SJSA1 (cell line): Measurements from ENCODE around the gene SUN1. TPM values are rescaled to one million over a fixed set of nuclear protein-coding genes. Genes with fewer than 3 reads are reported as not detected.
"Not testable (repeated sequence)": the region's sequence is repeated elsewhere in the genome, so short reads cannot be mapped to it uniquely, and the experiment has no call there.

Source experiments
- DNase-seq, 2 experiments: peaks; one replicate each; pipeline ENCODE4 v3.0.0-alpha.2; 2015 to 2020; ENCODE audit warnings: low spot score in 2 of 2, low read depth in 1 of 2
- H3K27ac ChIP-seq: fragments of 250-450 bp; sonication (Bioruptor Pico); 2 replicates; pipeline ENCODE4 v1.5.1; 2020; ENCODE audit warnings: mild to moderate bottlenecking, moderate library complexity
- H3K27me3 ChIP-seq: fragments of 250-450 bp; sonication (Bioruptor Pico); replicated peaks from 2 replicates; pipeline ENCODE4 v1.5.1; 2020; ENCODE audit warnings: mild to moderate bottlenecking, moderate library complexity
- H3K36me3 ChIP-seq: fragments of 250-450 bp; sonication (Bioruptor Pico); 2 replicates; pipeline ENCODE4 v1.5.1; 2020; ENCODE audit warnings: mild to moderate bottlenecking
- H3K4me1 ChIP-seq: fragments of 250-450 bp; sonication (Bioruptor Pico); replicated peaks from 2 replicates; pipeline ENCODE4 v1.6.1; 2021; ENCODE audit warnings: mild to moderate bottlenecking
- H3K4me3 ChIP-seq: fragments of 250-450 bp; sonication (Bioruptor Pico); 2 replicates; pipeline ENCODE4 v1.5.1; 2020; ENCODE audit warnings: mild to moderate bottlenecking
- H3K9me3 ChIP-seq: fragments of 250-450 bp; sonication (Bioruptor Pico); replicated peaks from 2 replicates; pipeline ENCODE4 v1.5.1; 2020; ENCODE audit warnings: mild to moderate bottlenecking
- total RNA-seq: library from RNA; depleted of rRNA; stranded (reverse); fragments of >200 nt; shearing (Covaris generic); gene quantifications from 2 replicates; pipeline ENCODE4 v1.2.3, GENCODE V29; 2014; rRNA removed

SUN1 gene
- total RNA-seq, 1 experiment from 2014 or later, result 115 TPM

DNA sequence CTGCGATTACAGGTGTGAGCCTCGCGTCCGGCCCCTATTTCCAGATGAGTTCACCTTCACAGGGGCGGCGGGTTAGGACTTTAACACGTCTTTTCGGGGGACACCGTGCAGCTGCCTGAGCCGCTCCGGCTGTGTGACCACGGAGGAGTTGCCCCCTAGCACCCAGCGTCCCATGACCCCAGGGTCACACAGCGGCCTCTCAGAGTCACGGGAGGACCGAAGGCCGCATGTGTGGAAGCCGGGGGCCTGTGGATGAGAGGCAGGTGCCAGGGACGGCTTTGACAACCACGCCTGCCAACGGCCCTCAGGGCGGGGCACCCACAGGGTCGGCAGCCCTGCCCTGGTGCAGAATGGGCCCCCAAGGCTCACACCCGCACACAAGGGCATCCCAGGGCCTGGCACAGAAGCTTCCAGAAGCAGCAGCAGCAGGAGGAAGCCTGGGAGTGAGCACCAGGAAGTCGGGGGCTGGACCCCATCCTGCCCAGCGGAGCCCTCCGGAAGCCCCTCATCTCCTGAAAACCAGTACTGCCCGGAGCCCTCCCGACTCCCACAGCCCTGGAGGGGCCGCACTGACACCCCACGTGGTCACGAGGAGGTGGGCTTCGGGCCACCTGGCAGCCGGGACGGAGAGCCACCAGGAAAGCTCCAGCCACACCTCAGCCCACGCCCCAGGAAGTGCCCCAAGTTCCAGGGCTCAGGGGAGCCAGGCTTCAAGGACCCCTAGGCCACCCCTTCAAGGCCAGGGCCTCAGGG lies 89.5 kb downstream of the SUN1 start:
- H3K9me3 ChIP-seq, result no peaks in the 10 kb centered on the region
- peaks cover 9% of the 10 kb centered on the region for H3K4me1 ChIP-seq
- H3K36me3 ChIP-seq, result no peaks in the 10 kb centered on the region
- 0 out of 2 replicates have a peak, but pooled peaks cover 3% of the 10 kb centered on the region for H3K27me3 ChIP-seq
- H3K27ac ChIP-seq, result no peak overlapping the region
- no peak overlapping the region for H3K4me3 ChIP-seq
- peak in 1 of 2 experiments; percentile 43 for DNase-seq

DNA sequence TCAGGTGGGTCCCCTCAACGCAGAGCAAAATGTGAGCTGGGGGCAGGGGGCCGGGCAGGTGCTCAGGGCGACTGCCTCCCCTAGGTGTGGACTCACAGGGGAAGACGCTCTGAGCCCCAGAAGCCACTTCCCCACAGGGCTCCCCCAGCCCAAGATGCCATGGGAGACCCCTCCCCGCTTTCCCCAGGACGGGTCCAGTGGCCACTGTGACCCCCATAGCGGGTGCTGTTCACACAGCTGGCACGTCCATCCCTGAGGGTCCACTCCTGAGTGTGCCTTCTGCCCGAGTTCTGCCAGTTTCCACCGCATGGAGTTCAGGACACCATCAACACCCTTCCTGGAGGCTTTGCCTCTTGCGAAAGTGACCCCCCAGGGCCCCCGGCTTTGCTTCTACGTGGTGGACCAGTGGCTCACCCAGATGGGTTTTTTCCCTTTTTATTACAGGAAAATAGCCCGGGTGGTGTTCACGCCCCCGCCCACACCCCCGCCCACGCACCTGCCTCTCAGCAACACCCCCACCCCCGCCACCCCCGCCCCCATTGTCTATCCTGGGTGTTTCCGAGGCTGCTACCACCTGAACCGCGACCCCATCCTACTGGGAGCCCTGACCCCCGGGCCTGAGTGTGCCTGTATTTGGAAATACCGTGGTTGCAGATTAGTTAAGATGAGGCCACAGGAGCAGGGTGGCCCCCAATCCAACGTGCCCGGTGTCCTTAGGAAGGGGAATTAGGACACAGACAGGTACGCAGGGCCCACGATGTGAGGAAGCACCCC lies 90.2 kb downstream of the SUN1 start:
- DNase-seq, result peak in 1 of 2 experiments; percentile 39
- H3K27me3 ChIP-seq, result 0 out of 2 replicates have a peak, but pooled peaks cover 3% of the 10 kb centered on the region
- H3K4me1 ChIP-seq, result peaks cover 9% of the 10 kb centered on the region
- no peaks in the 10 kb centered on the region for H3K9me3 ChIP-seq
- no peak overlapping the region for H3K4me3 ChIP-seq
- no peaks in the 10 kb centered on the region for H3K36me3 ChIP-seq
- H3K27ac ChIP-seq, result no peak overlapping the region

DNA sequence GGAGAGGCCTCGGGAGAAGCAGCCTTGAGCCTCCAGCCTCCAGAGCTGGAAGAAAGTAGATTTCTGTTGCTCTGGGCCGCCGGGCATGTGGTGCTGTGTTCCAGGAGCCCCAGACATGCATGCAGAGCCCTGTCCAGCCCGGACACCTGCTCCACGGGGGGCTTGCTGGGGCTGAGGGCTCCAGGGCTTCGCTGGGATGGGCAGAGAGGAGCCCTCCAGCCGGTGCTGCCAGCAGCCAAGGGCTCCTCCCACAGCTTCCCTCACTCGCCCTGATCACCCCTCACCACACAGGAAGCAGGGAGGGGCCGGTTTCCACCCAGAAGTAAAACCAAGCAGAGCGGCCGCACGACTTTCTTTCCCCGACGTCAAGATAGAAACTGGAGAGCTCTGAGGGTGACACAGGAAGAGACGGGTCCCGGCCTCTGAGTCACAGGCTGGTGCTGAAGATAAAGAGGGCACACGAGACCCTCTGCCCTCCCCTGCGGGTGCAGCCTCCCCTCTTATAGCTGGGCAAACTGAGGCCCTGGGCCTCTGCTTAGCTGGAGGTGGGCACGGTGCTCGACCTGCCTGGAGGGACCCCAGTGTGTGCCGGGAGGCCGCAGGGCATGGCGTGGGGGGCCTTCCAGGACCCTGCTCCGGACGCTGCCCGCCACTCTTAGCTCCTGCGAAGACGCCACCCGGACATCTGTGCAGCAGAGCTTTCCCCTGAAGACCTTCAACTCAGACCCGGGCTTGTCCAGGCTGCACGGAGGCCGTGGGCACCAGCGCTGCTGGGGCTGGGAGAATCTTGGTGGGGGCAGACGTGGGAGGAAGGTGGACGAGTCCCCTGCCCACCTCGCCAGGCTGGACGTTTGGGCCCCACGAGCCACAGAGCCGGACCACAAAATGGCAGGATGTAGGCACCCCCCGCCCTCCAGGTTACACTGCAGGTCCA lies 91.1 kb downstream of the SUN1 start:
- Histone ChIP-seq H3K9me3 (no peaks in the 10 kb centered on the region), H3K36me3 (no peaks in the 10 kb centered on the region), H3K4me3 (no peak overlapping the region), H3K4me1 (peaks cover 9% of the 10 kb centered on the region), H3K27ac (no peak overlapping the region), H3K27me3 (no peaks in the 10 kb centered on the region)
- DNase-seq, result peak; percentile 35 to 59

DNA sequence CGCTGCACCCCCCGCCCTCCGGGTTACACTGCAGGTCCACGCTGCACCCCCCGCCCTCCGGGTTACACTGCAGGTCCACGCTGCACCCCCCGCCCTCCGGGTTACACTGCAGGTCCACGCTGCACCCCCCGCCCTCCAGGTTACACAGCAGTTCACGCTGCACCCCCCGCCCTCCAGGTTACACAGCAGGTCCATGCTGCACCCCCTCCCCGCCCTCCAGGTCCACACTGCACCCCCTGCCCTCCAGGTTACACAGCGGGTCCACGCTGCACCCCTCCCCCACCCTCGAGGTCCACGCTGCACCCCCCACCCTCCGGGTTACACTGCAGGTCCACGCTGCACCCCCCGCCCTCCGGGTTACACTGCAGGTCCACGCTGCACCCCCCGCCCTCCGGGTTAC lies 91.8 kb downstream of the SUN1 start:
- DNase-seq, result peak in 1 of 2 experiments; percentile 34
- not testable (repeated sequence) for H3K27me3 ChIP-seq, H3K27ac ChIP-seq, H3K36me3 ChIP-seq, H3K4me3 ChIP-seq, H3K9me3 ChIP-seq
- peaks cover 12% of the 10 kb centered on the region for H3K4me1 ChIP-seq

Other genes starting within 250 kb of the SUN1 start
- 22.2 and 26.5 TPM in 2 replicates for gene DNAAF5, start 105.8 kb upstream of the SUN1 start, total RNA-seq
- 7.3 and 26.2 TPM in 2 replicates for gene PRKAR1B, start 105.2 kb upstream of the SUN1 start, total RNA-seq
- 35.4 and 36.1 TPM in 2 replicates for gene GET4, start 44.1 kb downstream of the SUN1 start, total RNA-seq
- 3.5 TPM in 1 of 2 replicates, not detected in the other for gene ADAP1, start 122.2 kb downstream of the SUN1 start, total RNA-seq
- 8.4 and 9.6 TPM in 2 replicates for gene COX19, start 143.1 kb downstream of the SUN1 start, total RNA-seq
- gene CYP2W1, start 150.7 kb downstream of the SUN1 start, total RNA-seq, result not detected in 2 replicates
- gene GPR146, start 212.1 kb downstream of the SUN1 start, total RNA-seq, result 0.08 and 0.72 TPM in 2 replicates